Fibroblast of lung (primary cell): ENCODE results near the gene IFT52.

Source experiments
- CTCF ChIP-seq, 2 donors: IDR thresholded peaks in 1 of 2; conservative IDR thresholded peaks in 1 of 2; 1 replicate in 1 of 2; 2 replicates in 1 of 2; pipeline ENCODE4 v1.5.1; 2011 to 2012; ENCODE audit warnings: low read length in 2 of 2, control low read depth in 1 of 2, inconsistent platforms in 1 of 2, low read depth in 1 of 2, mild to moderate bottlenecking in 1 of 2
- EZH2 ChIP-seq: IDR thresholded peaks from 2 replicates; pipeline ENCODE4 v1.5.1; 2012; ENCODE audit warnings: low read length, control low read depth, mild to moderate bottlenecking; ENCODE audit errors: missing control alignments

DNA sequence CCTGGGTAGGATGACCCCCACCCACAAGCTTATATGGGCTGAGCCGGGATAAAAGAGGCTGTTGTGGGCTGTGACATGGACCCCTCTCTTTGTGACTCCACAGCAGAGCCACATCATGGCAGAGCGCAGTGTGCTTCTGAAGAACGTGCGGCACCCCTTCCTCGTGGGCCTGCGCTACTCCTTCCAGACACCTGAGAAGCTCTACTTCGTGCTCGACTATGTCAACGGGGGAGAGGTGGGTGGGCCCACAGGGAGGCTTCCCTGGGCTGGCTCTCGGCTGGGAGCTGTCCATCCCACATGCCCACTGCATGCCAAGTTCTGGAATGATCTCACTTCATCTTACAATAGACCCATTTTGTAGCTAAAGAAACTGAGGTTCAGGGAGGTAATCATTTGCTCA is 21.5 kb upstream of the IFT52 start:
- TF ChIP-seq CTCF (conservative IDR thresholded peaks at IDR 0.05 in 1 of 2, IDR thresholded peaks at IDR 0.05 in 1 of 2; ENCODE audit: low read depth in 1 of 2, low read length in 2 of 2) (no peak), EZH2 (no peak)
